ENCODE measurements around the gene IDH3B. TPM values are rescaled to one million over a fixed set of nuclear protein-coding genes. Genes with fewer than 3 reads are reported as not detected.

The IDH3B gene
- 100 to 1,000 TPM in 3 of 10 donors, 10 to 100 TPM in 7; 88.5 to 104 (median 96.1) TPM for polyA plus RNA-seq (ENCODE audit: insufficient read length in 10 of 10)
- long read RNA-seq, donor 1, transcript IDH3B-201 (12 exons, 1,545 nt), result minor isoform, 7 of 32 reads
- long read RNA-seq, donor 1, transcript IDH3B-202 (12 exons, 1,230 nt), result major isoform, 16 of 32 reads
- long read RNA-seq, donor 1, partial matches to known transcripts, result 0 of 32 reads
- long read RNA-seq, donor 1, other reads (novel, unspliced or antisense), result 5 of 32 reads
- long read RNA-seq, donor 2, transcript IDH3B-201 (12 exons, 1,545 nt), result minor isoform, 7 of 34 reads
- long read RNA-seq, donor 2, transcript IDH3B-202 (12 exons, 1,230 nt), result major isoform, 18 of 34 reads
- long read RNA-seq, donor 2, partial matches to known transcripts, result 6 of 34 reads
- long read RNA-seq, donor 2, other reads (novel, unspliced or antisense), result 0 of 34 reads
- long read RNA-seq, donor 3, result 0 reads
- long read RNA-seq, donor 4, transcript IDH3B-202 (12 exons, 1,230 nt), result major isoform, 19 of 24 reads
- long read RNA-seq, donor 4, transcript IDH3B-201 (12 exons, 1,545 nt), result minor isoform, 5 of 24 reads
- long read RNA-seq, donor 4, partial matches to known transcripts, result 0 of 24 reads
- long read RNA-seq, donor 4, other reads (novel, unspliced or antisense), result 0 of 24 reads
- long read RNA-seq, donor 5, transcript IDH3B-201 (12 exons, 1,545 nt), result minor isoform, 9 of 32 reads
- long read RNA-seq, donor 5, transcript IDH3B-202 (12 exons, 1,230 nt), result major isoform, 13 of 32 reads
- long read RNA-seq, donor 5, partial matches to known transcripts, result 5 of 32 reads
- long read RNA-seq, donor 5, other reads (novel, unspliced or antisense), result 5 of 32 reads
- long read RNA-seq, donor 6, transcript IDH3B-201 (12 exons, 1,545 nt), result minor isoform, 12 of 39 reads
- long read RNA-seq, donor 6, transcript IDH3B-202 (12 exons, 1,230 nt), result major isoform, 20 of 39 reads
- long read RNA-seq, donor 6, partial matches to known transcripts, result 7 of 39 reads
- long read RNA-seq, donor 6, other reads (novel, unspliced or antisense), result 0 of 39 reads
- long read RNA-seq, donor 7, transcript IDH3B-201 (12 exons, 1,545 nt), result minor isoform, 8 of 23 reads
- long read RNA-seq, donor 7, transcript IDH3B-202 (12 exons, 1,230 nt), result major isoform, 11 of 23 reads
- long read RNA-seq, donor 7, partial matches to known transcripts, result 0 of 23 reads
- long read RNA-seq, donor 7, other reads (novel, unspliced or antisense), result 0 of 23 reads
- long read RNA-seq, donor 8, transcript IDH3B-202 (12 exons, 1,230 nt), result major isoform, 5 of 5 reads
- long read RNA-seq, donor 8, partial matches to known transcripts, result 0 of 5 reads
- long read RNA-seq, donor 8, other reads (novel, unspliced or antisense), result 0 of 5 reads
- long read RNA-seq, donor 9, partial matches to known transcripts, result 0 of 3 reads
- long read RNA-seq, donor 9, other reads (novel, unspliced or antisense), result 0 of 3 reads

DNA sequence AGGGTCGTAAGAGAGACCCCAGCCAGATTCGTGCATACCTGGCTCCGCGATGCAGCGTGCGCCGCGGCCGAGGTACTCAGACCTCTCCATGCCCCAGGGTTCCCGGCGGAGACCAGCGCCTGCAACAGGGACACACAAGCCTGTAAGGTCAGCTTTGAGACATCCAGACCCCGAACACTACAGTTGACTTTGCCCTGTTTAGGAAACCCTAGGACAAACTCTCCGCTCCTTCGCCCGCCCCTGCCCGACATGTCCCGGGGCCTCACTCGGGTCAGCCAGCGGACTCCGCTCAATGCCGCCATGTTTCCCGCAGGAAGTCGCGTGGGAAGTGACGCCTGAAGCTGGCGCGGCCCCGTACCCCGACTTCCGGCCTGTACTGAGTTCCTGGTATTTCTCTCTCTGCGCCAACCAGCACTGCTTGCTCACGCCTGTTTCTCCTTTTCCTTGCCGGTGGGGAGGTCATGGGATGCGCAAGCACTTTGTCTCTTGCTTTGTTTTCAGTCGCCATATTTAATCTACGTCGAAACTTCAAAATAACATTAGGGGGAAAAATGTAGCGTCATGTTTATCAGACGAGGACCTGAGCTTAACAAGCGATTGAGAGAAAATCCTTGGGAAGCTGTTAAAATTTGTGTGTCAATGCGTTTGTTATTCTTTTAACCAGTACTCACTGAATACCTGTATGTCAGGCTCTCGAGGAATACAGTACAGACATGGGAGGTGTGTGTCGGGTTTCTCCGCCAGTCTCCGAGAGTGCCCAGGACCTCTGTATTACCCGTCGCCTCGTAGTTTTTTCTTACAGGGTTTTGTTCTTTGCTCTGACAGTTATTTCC, at the start of gene IDH3B:
Gene IDH3B (minus strand): TSS at position 330 of the 833 bp plus-strand sequence. CDS start 28 bp downstream, at position 302.
- peak; percentile 91 to 97 (median 95) for DNase-seq

DNA sequence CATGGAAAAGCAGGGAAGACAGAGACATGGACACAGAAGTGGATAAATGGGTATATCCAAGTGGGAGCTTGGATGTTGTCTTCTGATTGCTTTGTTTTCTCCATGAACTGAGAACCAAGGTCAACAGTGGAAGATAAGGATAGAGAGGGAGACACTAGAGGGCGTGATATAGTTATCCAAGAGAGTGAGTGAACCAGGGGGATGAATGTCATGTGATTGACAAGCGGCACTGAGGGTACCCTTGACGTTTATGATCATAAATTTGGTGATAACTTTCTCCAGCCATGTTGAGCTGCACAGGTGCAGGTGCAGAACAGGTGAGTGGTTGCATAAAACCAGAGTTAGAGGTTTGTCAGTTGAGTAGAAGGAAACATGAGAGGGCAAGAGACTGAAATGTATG, 49.3 kb upstream of the IDH3B start:
- no peak for DNase-seq

- DNase-seq, result no peak
Observed at GRCh38 chr20:2709205-2709981, 45.4 kb upstream of the IDH3B start.

DNA sequence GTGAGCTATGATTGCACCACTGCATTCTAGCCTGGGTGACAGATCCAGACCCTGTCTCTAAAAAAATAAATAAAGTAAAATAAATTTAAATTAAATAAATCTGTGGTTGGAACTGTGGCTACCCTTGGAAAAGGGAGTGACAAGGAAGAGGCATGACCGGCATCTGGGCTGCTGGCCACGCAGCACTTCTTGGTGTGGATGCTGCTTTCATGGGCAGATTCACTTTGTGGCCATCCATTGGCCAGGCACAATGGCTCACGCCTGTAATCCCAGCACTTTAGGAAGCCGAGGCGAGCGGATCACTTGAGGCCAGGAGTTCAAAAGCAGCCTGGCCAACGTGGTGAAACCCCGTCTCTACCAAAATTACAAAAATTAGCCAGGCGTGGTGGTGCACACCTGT, 44.6 kb upstream of the IDH3B start:
- no peak for DNase-seq

DNA sequence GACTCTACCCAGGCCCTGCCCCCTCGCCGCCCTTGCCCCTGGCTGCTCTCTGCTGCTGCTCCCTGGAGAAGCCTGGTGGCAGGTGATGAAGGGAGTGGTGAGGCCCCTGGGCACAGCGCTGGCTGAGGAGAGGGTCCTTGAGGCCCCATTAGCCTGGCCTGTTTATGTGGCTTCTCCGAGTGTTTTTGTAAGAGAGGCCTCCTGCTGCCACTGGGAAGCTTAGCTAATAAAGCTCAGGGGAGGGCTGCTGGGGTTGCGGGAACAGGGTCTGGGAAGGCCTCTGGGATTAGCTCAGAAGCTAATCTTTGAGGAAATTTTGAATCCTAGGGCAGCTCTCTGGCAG, 44.0 kb upstream of the IDH3B start:
- no peak for DNase-seq

GRCh38 chr20:2707353-2708072, 43.5 kb upstream of the IDH3B start:
- no peak for DNase-seq

- no peak for DNase-seq
Observed at GRCh38 chr20:2706688-2707352, 42.8 kb upstream of the IDH3B start.

GRCh38 chr20:2705931-2706645, 42.1 kb upstream of the IDH3B start:
- DNase-seq, result no peak

DNA sequence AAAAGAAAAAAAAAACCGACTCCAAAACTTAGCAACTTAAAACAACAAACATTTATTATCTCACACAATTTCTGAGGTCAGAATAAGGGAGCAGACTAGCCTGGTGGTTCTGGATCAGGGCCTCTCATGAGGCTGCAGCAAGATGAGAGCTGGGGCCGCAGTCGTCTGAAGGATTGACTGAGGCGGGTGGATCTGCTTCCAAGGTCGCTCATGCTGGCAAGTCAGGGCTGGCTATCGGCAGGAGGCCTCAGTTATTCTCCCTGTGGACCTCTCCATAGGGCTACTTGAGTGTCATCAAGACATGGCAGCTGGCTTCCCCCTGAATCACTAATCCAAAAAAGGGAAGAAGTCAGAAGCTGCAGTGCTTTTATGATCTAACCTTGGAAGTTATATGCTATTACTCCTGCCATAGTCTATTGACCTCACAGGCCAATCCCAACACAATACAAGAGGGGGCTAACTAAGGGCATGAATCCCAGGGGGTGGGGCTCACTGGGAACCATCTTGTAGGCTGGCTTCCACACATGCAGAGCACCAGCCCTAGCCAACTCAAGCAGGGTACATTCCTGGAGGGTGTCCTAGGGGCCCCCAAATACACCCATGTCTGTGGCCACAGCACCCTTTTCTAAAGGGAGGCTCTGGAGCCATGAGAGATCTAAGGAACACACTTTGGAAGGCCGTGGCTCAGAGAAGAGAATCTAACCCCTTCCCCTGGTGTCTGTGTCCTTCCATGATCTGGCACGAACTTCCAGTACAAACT, 39.9 kb upstream of the IDH3B start:
- no peak for DNase-seq

GRCh38 chr20:2701671-2702081, 37.7 kb upstream of the IDH3B start:
- DNase-seq, result no peak

- no peak for DNase-seq
Observed at GRCh38 chr20:2700913-2701620, 37.1 kb upstream of the IDH3B start.

GRCh38 chr20:2699775-2700413, 35.9 kb upstream of the IDH3B start:
- no peak for DNase-seq

DNA sequence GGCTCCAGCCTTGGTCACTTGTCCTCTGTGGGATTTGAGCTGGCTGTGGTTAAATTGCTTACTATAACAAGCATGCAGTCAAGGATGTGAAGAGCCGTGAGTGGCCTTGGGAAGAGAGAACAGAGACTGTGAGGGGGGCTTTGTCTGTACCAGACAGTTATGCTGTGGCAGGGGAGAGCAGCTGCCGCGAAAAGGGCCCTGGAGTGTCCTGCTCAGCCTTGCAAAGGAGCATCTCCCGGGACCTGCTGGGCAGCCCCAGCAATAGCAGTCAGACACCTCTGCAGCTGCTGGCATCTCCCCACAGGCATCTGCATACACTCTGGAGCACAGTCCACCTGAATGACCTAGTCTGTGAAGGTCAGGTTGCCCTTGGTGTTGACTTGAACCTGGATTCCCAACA, 34.9 kb upstream of the IDH3B start:
- DNase-seq, result no peak

DNA sequence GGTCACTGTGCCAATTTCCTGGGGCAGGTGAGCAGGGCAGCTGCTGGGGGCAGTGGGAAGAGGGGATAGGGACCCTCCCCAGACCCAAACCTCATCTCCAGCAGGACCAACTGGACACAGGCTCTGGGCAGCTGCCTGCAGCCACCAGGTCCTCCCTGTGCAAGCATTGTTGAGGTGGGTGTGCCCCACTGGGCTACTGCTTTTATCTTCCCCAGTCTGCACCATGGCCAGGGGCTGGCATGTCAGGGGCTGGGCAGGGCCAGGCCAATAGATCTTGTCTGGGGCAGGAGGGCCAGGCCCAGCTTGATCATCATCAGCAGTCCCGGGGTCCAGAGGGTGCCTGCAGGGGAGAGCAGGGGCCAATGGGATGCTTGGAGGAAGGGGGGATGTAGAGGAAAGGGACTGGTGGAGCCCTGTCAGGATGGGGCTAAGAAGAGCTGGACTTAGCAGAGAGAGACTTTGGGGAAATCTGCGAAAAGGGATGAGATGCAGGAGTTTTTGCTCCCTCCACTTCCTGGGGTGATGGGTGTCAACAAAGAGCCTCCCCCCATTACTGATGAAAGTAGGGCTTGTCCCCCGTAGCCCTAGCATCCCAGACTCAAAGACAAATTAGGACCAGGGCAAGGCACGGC, 34.3 kb upstream of the IDH3B start:
- DNase-seq, result no peak

GRCh38 chr20:2697768-2698167, 33.8 kb upstream of the IDH3B start:
- DNase-seq, result no peak
